H1 (cell line): ENCODE measurements around the gene TIFAB. TPM values are rescaled to one million over a fixed set of nuclear protein-coding genes. Genes with fewer than 3 reads are reported as not detected.

Experiments
- CTCF ChIA-PET: fragments of 300-600 bp; sonication (Branson Sonifier 250); formaldehyde crosslinking; loops from one replicate; lab custom pipeline; 2021; ENCODE audit not compliant: partially characterized antibody; lab: Charles Lee
- POLR2A ChIA-PET: fragments of 300-600 bp; sonication (Branson Sonifier 250); formaldehyde crosslinking; loops from one replicate; lab custom pipeline; 2021; ENCODE audit warnings: inconsistent platforms; ENCODE audit not compliant: partially characterized antibody; lab: Charles Lee
- DNase-seq, 2 experiments: peaks; one replicate each; pipeline versions ENCODE4 v3.0.0 to v3.0.0-alpha.2; 2010 to 2022; ENCODE audit warnings: low spot score in 2 of 2, low read depth in 1 of 2, mixed read lengths in 1 of 2
- FAIRE-seq: peaks from 2 replicates; lab custom pipeline; 2011; peaks lifted over from hg19 to GRCh38; lab: Jason Lieb, UNC
- H2AFZ ChIP-seq: 2 replicates; pipeline ENCODE4 v1.8.1; 2012; ENCODE audit warnings: low read length, inconsistent platforms
- H2AK5ac ChIP-seq: 2 replicates; pipeline ENCODE4 v1.6.1; 2013; ENCODE audit warnings: low read depth, low read length
- H2BK120ac ChIP-seq: replicated peaks from 2 replicates; pipeline ENCODE3; 2013; ENCODE audit warnings: low read depth, low read length, inconsistent platforms
- H2BK12ac ChIP-seq: 2 replicates; pipeline ENCODE4 v1.6.1; 2013; ENCODE audit warnings: low read depth, low read length
- H2BK15ac ChIP-seq: 2 replicates; pipeline ENCODE4 v1.6.1; 2013; ENCODE audit warnings: low read length
- H2BK20ac ChIP-seq: 2 replicates; pipeline ENCODE4 v1.6.1; 2013; ENCODE audit warnings: low read length
- H2BK5ac ChIP-seq: 2 replicates; pipeline ENCODE4 v1.6.1; 2013; ENCODE audit warnings: low read depth, low read length
- H3K14ac ChIP-seq: 2 replicates; pipeline ENCODE4 v1.6.1; 2013; ENCODE audit warnings: inconsistent platforms; ENCODE audit not compliant: insufficient read length
- H3K18ac ChIP-seq: 2 replicates; pipeline ENCODE4 v1.6.1; 2013; ENCODE audit warnings: low read length; ENCODE audit errors: extremely low read depth
- H3K23ac ChIP-seq: 2 replicates; pipeline ENCODE4 v1.6.1; 2013; ENCODE audit warnings: inconsistent platforms; ENCODE audit not compliant: insufficient read length
- H3K23me2 ChIP-seq: 2 replicates; pipeline ENCODE4 v1.6.1; 2013; ENCODE audit warnings: low read depth, low read length
- H3K27ac ChIP-seq: 2 replicates; pipeline ENCODE4 v1.6.1; 2011; ENCODE audit warnings: low read depth, low read length, inconsistent platforms
- H3K27me3 ChIP-seq, 4 experiments: replicated peaks in 1 of 4; 1 replicate in 1 of 4; 2 replicates in 3 of 4; pipeline versions ENCODE4 v1.6.1 to v1.8.1; 2011 to 2013; ENCODE audit warnings: low read length in 3 of 4, mild to moderate bottlenecking in 3 of 4, inconsistent platforms in 2 of 4, mixed read lengths in 2 of 4, moderate library complexity in 1 of 4; ENCODE audit not compliant: control insufficient read depth in 3 of 4, insufficient read depth in 3 of 4; ENCODE audit errors: extremely low read depth in 1 of 4
- H3K36me3 ChIP-seq, 4 experiments: 2 replicates each; pipeline versions ENCODE4 v1.6.1 to v1.8.1; 2011 to 2013; ENCODE audit warnings: mild to moderate bottlenecking in 4 of 4, low read length in 3 of 4, moderate library complexity in 2 of 4, control low read depth in 1 of 4, inconsistent platforms in 1 of 4; ENCODE audit not compliant: insufficient read depth in 4 of 4, control insufficient read depth in 2 of 4
- H3K4ac ChIP-seq: replicated peaks from 2 replicates; pipeline ENCODE3; 2013; ENCODE audit warnings: low read length, low read depth, mixed read lengths, inconsistent platforms; ENCODE audit not compliant: insufficient read length
- H3K4me1 ChIP-seq, 4 experiments: replicated peaks in 1 of 4; 1 replicate in 1 of 4; 2 replicates in 3 of 4; pipeline versions ENCODE4 v1.6.1 to v1.8.1; 2011 to 2013; ENCODE audit warnings: low read length in 3 of 4, inconsistent platforms in 2 of 4, mixed read lengths in 1 of 4; ENCODE audit not compliant: insufficient read depth in 4 of 4, control insufficient read depth in 3 of 4
- H3K4me2 ChIP-seq, 2 experiments: 2 replicates each; pipeline versions ENCODE4 v1.6.1 to v1.8.1; 2011 to 2013; ENCODE audit warnings: low read depth in 2 of 2, low read length in 2 of 2, control low read depth in 1 of 2, inconsistent platforms in 1 of 2, mild to moderate bottlenecking in 1 of 2; ENCODE audit not compliant: insufficient read depth in 1 of 2
- H3K4me3 ChIP-seq, 4 experiments: fragments of 200-600, 300-600 bp in 1 of 4; sonication (generic), shearing (Covaris generic), sonication (Bioruptor Twin) in 1 of 4; 2 replicates each; pipeline versions ENCODE4 v1.5.1 to v1.8.1; 2011 to 2016; ENCODE audit warnings: low read length in 4 of 4, low read depth in 3 of 4, control low read depth in 2 of 4, inconsistent platforms in 2 of 4, mild to moderate bottlenecking in 2 of 4, mixed read lengths in 1 of 4, moderate library complexity in 1 of 4; ENCODE audit not compliant: insufficient read depth in 2 of 4; ENCODE audit errors: extremely low read depth in 1 of 4
- H3K56ac ChIP-seq: replicated peaks from 2 replicates; pipeline ENCODE3; 2013; ENCODE audit warnings: low read depth, mild to moderate bottlenecking, mixed read lengths, low read length, inconsistent platforms; ENCODE audit not compliant: insufficient read length
- H3K79me1 ChIP-seq: 2 replicates; pipeline ENCODE4 v1.6.1; 2013; ENCODE audit warnings: low read depth, low read length, control low read depth
- H3K79me2 ChIP-seq, 2 experiments: 2 replicates each; pipeline versions ENCODE4 v1.6.1 to v1.8.1; 2012 to 2013; ENCODE audit warnings: low read length in 2 of 2, mild to moderate bottlenecking in 2 of 2, inconsistent platforms in 1 of 2; ENCODE audit not compliant: insufficient read depth in 2 of 2, control insufficient read depth in 1 of 2
- H3K9ac ChIP-seq, 4 experiments: replicated peaks in 1 of 4; 1 replicate in 1 of 4; 2 replicates in 3 of 4; pipeline versions ENCODE4 v1.6.1 to v1.8.1; 2011 to 2013; ENCODE audit warnings: low read depth in 3 of 4, low read length in 3 of 4, control low read depth in 2 of 4, mild to moderate bottlenecking in 2 of 4, moderate library complexity in 2 of 4, inconsistent platforms in 1 of 4; ENCODE audit errors: extremely low read depth in 1 of 4
- H3K9me3 ChIP-seq, 2 experiments: 2 replicates each; pipeline versions ENCODE4 v1.6.1 to v1.8.1; 2012 to 2013; ENCODE audit warnings: mild to moderate bottlenecking in 2 of 2, moderate library complexity in 2 of 2, control low read depth in 1 of 2, inconsistent platforms in 1 of 2, low read depth in 1 of 2, low read length in 1 of 2, mixed read lengths in 1 of 2; ENCODE audit not compliant: insufficient read depth in 2 of 2
- H4K20me1 ChIP-seq, 2 experiments: replicated peaks in 1 of 2; 2 replicates each; pipeline versions ENCODE3 to v1.8.1; 2011 to 2013; ENCODE audit warnings: inconsistent platforms in 2 of 2, low read length in 2 of 2, mild to moderate bottlenecking in 1 of 2; ENCODE audit not compliant: insufficient read depth in 2 of 2, control insufficient read depth in 1 of 2
- H4K5ac ChIP-seq: 2 replicates; pipeline ENCODE4 v1.6.1; 2013; ENCODE audit warnings: low read length, low read depth, mixed read lengths, inconsistent platforms; ENCODE audit not compliant: insufficient read length
- H4K8ac ChIP-seq: 2 replicates; pipeline ENCODE4 v1.8.0; 2013; ENCODE audit warnings: mild to moderate bottlenecking, moderate library complexity, low read length, inconsistent platforms; ENCODE audit not compliant: insufficient read depth; ENCODE audit errors: extremely low read depth
- H4K91ac ChIP-seq: replicated peaks from 2 replicates; pipeline ENCODE3; 2013; ENCODE audit warnings: low read length, mixed read lengths, inconsistent platforms; ENCODE audit not compliant: insufficient read length
- ASH2L ChIP-seq: fragments of 200-600, 300-600 bp; sonication (generic); IDR thresholded peaks from one replicate; pipeline ENCODE4 v1.7.1; 2017; ENCODE audit warnings: low read length
- JUN ChIP-seq: IDR thresholded peaks from 2 replicates; pipeline ENCODE4 v1.6.1; 2011; ENCODE audit warnings: low read depth, mild to moderate bottlenecking, improper control_type of control experiment, low read length
- KDM4A ChIP-seq: IDR thresholded peaks from one replicate; pipeline ENCODE4 v1.7.1; 2012; ENCODE audit warnings: low read depth, mild to moderate bottlenecking, moderate library complexity, low read length, inconsistent platforms; ENCODE audit not compliant: severe bottlenecking
- PHF8 ChIP-seq: fragments of 200-600 bp; sonication (generic); conservative IDR thresholded peaks from 2 replicates; pipeline ENCODE4 v1.7.1; 2012; ENCODE audit warnings: low read depth, mild to moderate bottlenecking, inconsistent platforms, low read length, moderate library complexity
- RAD21 ChIP-seq, 2 experiments: IDR thresholded peaks in 1 of 2; conservative IDR thresholded peaks in 1 of 2; 2 replicates each; pipeline ENCODE4 v1.6.1; 2011; ENCODE audit warnings: low read depth in 2 of 2, low read length in 2 of 2, improper control_type of control experiment in 1 of 2, inconsistent platforms in 1 of 2, mild to moderate bottlenecking in 1 of 2, moderate library complexity in 1 of 2
- SIN3A ChIP-seq, 2 experiments: IDR thresholded peaks in 1 of 2; conservative IDR thresholded peaks in 1 of 2; 2 replicates each; pipeline ENCODE4 v1.6.1; 2011 to 2012; ENCODE audit warnings: low read length in 2 of 2, improper control_type of control experiment in 1 of 2, low read depth in 1 of 2, mild to moderate bottlenecking in 1 of 2
- SP2 ChIP-seq: IDR thresholded peaks from 2 replicates; pipeline ENCODE4 v1.6.1; 2012; ENCODE audit warnings: mild to moderate bottlenecking, low read length, inconsistent platforms
- SUZ12 ChIP-seq: fragments of 200-600 bp; sonication (generic); IDR thresholded peaks from 2 replicates; pipeline ENCODE4 v1.6.1; 2012; ENCODE audit warnings: mild to moderate bottlenecking, inconsistent platforms, low read length, moderate library complexity, mixed read lengths
- TAF1 ChIP-seq: IDR thresholded peaks from 2 replicates; pipeline ENCODE4 v1.6.1; 2011; ENCODE audit warnings: mild to moderate bottlenecking, low read depth, low read length
- WGBS, 2 experiments: shearing (Covaris generic) in 1 of 2; methylation state at CpG; one replicate each; pipeline versions ENCODE4 v1.1.6 to v1.1.7; 2013 to 2015; ENCODE audit warnings: low lambda C conversion rate in 2 of 2, mixed read lengths in 2 of 2, inconsistent platforms in 1 of 2, low coverage in 1 of 2, missing lambda C conversion rate in 1 of 2; ENCODE audit not compliant: insufficient replicate concordance in 2 of 2, insufficient coverage in 1 of 2, insufficient read length in 1 of 2; ENCODE audit errors: extremely low coverage in 1 of 2, missing lambda C conversion rate in 1 of 2; 5-methylcytosine and 5-hydroxymethylcytosine counted together
- polyA plus RNA-seq, 7 experiments: library from polyadenylated mRNA; depleted of rRNA in 3 of 7; stranded (reverse) in 5 of 7; unstranded in 2 of 7; fragments of >200 nt in 5 of 7; fragments of 200-250 nt in 2 of 7; gene quantifications; 1 replicate in 5 of 7; 2 replicates in 1 of 7; 4 replicates in 1 of 7; pipeline versions ENCODE4 v1.2.1 to v1.2.3, GENCODE V29; 2011 to 2013; ENCODE audit warnings: missing spikeins in 2 of 7, mixed read lengths in 2 of 7
- total RNA-seq: library from RNA; stranded (reverse); fragmentation: NEBNext Ultra II Directional; extraction: Animal tissue kit (Norgen Biotek cat#: 25700); gene quantifications from 2 replicates; pipeline ENCODE4 v1.2.1, GENCODE V29; 2021

The TIFAB gene
- total and polyA plus RNA-seq, 2 of the 8 experiments (the other 6 are each of a cell fraction or from before 2014, with no cell fraction given) = not detected

DNA sequence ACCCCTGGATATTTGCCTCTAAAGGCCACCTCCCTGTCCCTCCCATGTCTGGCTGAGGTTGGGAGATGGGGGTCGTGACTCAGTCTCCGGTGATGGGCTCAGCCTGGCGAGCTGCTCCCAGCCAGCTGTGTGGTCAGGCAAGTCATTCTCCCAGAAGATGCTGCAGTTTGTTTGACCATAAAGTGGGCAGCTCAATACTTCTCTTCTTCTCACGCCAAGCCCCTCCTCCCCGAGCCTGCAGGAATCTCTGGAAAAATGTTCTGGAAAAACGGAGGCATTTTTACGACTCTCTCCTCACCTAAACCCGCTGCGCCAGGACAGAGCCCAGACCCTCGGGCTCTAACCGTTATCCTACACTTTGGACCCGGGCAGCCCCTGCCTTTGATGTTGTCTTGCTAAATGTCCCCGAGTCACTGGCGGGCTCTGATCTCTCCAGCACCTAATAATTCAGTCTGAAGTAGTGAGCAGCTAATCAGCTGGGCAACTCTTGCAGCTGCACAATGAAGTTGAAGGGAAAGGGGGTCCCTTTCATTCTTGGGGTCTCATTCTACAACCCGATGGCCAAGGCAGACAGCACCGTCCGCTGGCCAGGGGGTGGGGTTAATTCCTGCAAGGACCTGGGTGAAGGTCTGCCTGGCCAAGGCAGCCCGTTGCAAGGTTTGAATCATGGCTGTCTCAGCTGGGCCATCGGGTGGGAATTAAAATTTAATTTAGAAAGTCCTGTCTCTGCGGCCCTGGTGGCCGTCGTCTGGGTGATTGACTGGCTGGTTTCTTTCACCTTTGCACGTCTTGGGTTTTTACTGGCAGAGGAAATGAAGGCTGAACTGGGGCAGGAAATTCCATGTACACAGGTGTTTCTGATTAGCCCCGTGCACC, 17.3 kb downstream of the TIFAB start:
- no peaks in the 10 kb centered on the region for H3K23me2 ChIP-seq
- no peak overlapping the region for H2BK12ac ChIP-seq
- no peak overlapping the region for H2AK5ac ChIP-seq
- H3K23ac ChIP-seq = no peak overlapping the region
- H3K4ac ChIP-seq = no peak overlapping the region
- H3K56ac ChIP-seq = no peak overlapping the region
- H3K4me2 ChIP-seq = no peak overlapping the region
- H2BK5ac ChIP-seq = no peak overlapping the region
- H3K9me3 ChIP-seq = no peaks in the 10 kb centered on the region
- H2AFZ ChIP-seq = no peak overlapping the region
- no peaks in the 10 kb centered on the region for H3K27me3 ChIP-seq
- H3K27ac ChIP-seq = no peak overlapping the region
- FAIRE-seq (no peak), DNase-seq (peak in 1 of 2 experiments; percentile 28)
- H3K79me1 ChIP-seq = no peaks in the 10 kb centered on the region
- H3K18ac ChIP-seq = no peak overlapping the region
- no peak overlapping the region for H4K8ac ChIP-seq
- TF ChIP-seq JUN = no peak
- TF ChIP-seq ASH2L = no peak
- TF ChIP-seq RAD21 (IDR thresholded peaks at IDR 0.05 in 1 of 2, conservative IDR thresholded peaks at IDR 0.05 in 1 of 2; ENCODE audit: low read depth in 2 of 2, low read length in 2 of 2) = no peak
- TF ChIP-seq SIN3A (conservative IDR thresholded peaks at IDR 0.05 in 1 of 2, IDR thresholded peaks at IDR 0.05 in 1 of 2; ENCODE audit: low read depth in 1 of 2, low read length in 2 of 2) = no peak
- TF ChIP-seq KDM4A = no peak
- no peak for TF ChIP-seq PHF8
- TF ChIP-seq SUZ12 = no peak
- no peak for TF ChIP-seq TAF1
- no peak for TF ChIP-seq SP2
- H4K91ac ChIP-seq = no peak overlapping the region
- ChIA-PET CTCF (interaction anchor here (1.2 to 19.4 kb wide), 5 partner anchors 10 to 396 kb away, joined by 3 to 264 read pairs (median 4); no protein-coding TSS in a partner anchor), POLR2A (no interaction called here)
- no peaks in the 10 kb centered on the region for H4K20me1 ChIP-seq
- WGBS, 2 experiments = 91% methylated on average over 24 of the region's 24 CpGs; no CpG with 5 or more reads in 1 of the 2 experiments
- H3K4me3 ChIP-seq = no peak overlapping the region
- no peak overlapping the region for H2BK20ac ChIP-seq
- H3K4me1 ChIP-seq = no peaks in the 10 kb centered on the region; a peak in 1 of 7 replicates
- no peak overlapping the region for H4K5ac ChIP-seq
- H3K36me3 ChIP-seq = no peaks in the 10 kb centered on the region
- no peaks in the 10 kb centered on the region for H3K79me2 ChIP-seq
- H2BK120ac ChIP-seq = no peak overlapping the region
- no peak overlapping the region for H3K9ac ChIP-seq
- no peak overlapping the region for H2BK15ac ChIP-seq
- no peak overlapping the region for H3K14ac ChIP-seq
